ENCODE measurements around the gene FBXO44.
"Not testable (repeated sequence)": the region's sequence is repeated elsewhere in the genome, so short reads cannot be mapped to it uniquely, and the experiment has no call there.

FBXO44 gene, protein sequence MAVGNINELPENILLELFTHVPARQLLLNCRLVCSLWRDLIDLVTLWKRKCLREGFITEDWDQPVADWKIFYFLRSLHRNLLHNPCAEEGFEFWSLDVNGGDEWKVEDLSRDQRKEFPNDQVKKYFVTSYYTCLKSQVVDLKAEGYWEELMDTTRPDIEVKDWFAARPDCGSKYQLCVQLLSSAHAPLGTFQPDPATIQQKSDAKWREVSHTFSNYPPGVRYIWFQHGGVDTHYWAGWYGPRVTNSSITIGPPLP

DNA sequence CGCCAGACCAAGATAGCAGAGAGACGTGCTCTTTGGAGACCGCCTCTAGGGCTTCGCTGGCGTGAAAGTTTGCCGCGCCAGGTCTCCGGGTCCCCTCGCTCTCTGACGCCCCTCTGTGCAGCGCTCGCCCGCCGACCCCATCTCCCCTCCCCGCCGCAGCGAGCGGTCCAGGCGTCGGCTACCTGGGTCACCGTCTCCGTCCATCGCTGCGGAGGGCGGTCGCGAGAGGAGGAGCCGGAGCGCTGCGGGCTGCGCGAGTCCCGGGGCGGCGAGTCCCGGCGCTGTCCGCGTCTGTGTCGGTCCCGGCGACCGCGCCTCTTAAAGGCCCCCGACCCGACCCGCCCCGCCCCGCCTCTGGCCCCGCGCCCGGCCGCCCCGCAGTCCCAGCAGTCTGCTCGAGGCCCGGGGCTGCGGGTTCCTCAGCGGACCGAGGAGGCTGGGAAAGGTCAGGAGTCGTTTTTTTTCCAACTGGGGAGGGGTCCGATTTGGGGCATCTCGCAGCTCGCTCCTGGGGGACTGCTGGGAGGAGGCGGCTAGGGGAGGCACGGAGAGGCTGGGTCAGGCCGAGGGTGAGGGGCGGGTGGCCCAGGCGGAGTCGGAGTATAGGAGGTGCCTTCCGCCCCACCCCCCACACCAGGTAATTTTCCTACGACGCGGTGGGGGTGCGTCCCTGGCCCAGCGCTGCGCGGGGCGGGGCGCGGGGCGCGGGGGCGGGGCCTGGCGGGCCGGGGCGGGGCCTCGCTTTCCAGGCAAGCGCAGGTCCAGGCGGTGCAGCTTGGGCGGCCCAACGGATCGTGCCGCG is at the start of gene FBXO44, which contains the start of gene FBXO2:
Gene FBXO44 (plus strand): TSS at position 741 of the 802 bp plus-strand sequence. CDS start 959 bp downstream, outside the sequence.
Gene FBXO2 (minus strand): TSS at position 293 of the 802 bp plus-strand sequence. CDS start 89 bp downstream, at position 204.
- peak; percentile 57 for DNase-seq

DNA sequence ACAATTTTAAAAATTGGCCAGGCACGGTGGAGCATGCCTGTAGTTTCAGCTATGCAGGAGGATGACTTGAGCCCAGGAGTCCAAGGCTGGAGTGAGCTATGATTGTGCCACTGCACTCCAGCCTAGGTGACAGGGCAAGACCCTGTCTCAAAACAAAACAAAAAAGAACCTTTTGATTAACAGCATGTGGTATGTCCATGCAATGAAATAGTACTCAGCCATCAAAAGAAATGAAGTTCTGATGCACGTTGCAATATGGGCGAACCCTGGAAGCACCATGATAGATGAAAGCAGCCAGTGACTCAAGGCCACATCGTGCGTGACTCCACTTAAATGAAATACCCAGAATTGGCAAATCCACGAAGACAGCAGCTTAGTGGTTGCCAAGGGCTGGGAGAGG is 47.9 kb upstream of the FBXO44 start:
- DNase-seq: no peak

DNA sequence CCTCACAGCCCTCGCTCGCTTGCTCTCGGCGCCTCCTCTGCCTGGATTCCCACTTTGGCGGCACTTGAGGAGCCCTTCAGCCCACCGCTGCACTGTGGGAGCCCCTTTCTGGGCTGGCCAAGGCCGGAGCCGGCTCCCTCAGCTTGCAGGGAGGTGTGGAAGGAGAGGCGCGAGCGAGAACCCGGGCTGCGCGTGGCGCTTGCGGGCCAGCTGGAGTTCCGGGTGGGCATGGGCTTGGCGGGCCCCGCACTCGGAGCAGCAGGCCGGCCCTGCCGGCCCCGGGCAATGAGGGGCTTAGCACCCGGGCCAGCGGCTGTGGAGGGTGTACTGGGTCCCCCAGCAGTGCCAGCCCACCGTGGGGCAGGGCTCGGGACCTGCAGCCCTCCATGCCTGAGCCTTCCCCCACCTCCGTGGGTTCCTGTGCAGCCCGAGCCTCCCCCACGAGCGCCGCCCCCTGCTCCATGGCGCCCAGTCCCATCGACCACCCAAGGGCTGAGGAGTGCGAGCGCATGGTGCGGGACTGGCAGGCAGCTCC is 46.0 kb upstream of the FBXO44 start:
- not testable (repeated sequence) for DNase-seq

DNA sequence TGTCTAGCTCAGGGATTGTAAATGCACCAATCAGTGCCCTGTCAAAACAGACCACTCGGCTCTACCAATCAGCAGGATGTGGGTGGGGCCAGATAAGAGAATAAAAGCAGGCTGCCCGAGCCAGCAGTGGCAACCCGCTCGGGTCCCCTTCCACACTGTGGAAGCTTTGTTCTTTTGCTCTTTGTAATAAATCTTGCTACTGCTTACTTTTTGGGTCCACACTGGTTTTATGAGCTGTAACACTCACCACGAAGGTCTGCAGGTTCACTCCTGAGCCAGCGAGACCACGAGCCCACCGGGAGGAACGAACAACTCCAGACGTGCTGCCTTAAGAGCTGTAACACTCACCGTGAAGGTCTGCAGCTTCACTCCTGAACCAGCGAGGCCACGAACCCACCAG is 45.3 kb upstream of the FBXO44 start:
- not testable (repeated sequence) for DNase-seq

DNA sequence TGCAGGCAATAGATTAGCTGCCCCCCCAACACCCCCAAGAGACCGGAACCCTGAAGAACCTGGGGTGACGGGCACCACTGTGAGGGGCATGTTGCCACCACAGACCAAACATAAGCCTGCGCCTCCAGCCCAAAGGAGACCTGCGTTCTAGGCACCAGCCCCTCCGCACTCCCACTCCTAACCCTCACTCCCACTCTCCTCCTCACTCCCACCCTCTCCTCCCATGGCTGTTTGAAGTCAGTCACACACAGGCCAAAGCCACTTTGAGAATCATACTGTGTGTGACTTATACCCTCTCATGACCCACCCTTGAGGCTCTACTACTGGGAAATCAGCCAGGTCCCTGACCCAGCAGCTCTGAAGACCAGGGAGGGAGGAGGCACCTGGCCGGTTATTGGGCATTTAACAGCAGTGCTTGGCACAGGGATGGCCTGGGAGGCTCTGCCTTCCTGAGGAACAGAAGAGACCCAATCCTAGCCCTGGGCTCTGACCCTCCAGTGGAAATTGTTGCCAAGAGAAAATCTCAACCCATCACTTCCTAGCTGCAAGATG is 44.0 kb upstream of the FBXO44 start:
- no peak for DNase-seq

DNA sequence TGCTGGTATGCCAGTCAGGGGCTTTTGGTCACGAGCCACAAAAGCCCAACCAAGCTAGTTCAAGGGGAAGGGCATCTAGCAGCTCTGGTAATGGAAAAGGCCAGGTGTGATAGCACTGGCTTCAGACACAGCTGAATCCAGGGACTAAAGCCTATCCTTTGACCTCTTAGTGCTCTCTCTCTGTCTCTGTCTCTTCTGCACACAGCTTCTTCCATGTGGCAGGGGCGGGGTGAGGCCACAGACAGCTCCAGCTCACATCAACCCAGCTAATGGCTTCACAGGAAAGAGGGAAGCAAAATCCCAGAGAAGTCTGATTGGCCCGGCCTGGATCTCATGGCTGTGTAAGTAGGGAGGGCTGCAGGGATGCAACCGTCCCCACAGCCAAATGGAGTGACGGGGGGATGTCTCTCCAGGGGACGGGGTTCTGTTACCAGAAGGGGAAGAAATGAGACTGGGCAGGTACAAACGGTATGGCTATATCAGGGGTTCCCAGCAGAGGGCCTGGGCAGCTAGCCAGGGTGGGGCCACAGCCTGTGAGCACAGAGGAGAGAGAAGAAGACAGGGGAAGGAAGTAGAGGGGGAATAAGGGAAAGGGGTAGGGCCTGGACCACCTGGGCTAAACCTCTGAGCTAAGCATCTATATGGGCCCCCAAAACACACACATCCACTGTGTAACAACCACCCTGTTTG is 42.9 kb upstream of the FBXO44 start:
- no peak for DNase-seq

DNA sequence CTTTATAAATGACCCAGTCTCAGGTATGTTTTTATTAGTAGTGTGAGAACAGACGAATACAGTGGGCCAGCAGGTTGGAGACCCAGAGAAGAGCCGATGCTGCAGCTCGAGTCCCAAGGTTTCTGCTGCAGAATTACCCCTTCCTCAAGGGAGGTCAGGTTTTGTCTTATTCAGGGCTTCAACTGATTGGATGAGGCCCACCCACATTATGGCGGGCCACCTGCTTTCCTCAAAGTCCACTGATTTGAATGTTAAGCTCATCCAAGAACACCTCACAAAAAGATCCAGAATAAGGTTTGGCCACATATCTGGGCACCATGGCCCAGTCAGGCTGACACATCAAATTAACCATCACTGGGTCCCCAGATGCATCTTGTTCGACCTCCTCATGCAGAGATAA is 41.3 kb upstream of the FBXO44 start:
- DNase-seq: no peak

DNA sequence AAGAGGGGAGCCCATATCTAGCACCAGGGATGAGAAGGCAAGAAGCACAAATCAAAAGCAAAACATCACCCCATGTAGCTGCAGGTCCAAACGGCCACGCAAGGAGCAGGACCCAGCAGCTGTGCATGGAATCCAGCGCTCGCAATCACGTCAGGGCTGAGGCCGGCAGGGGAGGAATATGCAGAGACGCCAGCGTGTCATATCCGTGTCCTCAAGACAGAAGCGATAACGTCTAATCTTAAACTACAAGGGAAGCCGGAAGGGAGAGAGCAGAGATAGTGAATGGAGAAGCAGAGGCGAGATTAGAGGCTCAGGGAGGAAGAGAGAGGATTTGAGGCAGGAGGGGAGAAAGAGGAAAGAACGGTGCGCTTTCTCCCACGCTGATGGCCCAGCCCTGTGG is 39.6 kb upstream of the FBXO44 start:
- DNase-seq: no peak

DNA sequence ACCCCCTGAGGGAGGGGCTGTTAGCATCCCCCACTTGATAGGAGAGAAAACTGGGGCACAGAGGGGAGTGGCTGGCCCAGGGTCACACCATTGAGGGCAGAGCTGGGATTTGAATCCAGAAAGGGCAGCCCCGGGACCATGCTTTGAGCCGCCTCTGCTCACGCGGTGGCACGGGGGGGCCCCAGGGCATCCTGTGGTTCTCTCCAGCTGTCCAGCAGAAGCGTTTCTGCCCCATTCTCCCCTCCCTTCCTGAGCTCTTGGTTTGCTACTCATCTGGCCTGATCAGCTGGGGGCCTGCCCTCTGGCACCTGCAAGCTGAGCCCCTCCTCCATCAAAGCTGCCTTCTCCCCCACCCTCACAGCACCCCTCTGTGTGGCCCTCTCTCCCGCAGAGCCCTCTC is 37.9 kb upstream of the FBXO44 start:
- no peak for DNase-seq

DNA sequence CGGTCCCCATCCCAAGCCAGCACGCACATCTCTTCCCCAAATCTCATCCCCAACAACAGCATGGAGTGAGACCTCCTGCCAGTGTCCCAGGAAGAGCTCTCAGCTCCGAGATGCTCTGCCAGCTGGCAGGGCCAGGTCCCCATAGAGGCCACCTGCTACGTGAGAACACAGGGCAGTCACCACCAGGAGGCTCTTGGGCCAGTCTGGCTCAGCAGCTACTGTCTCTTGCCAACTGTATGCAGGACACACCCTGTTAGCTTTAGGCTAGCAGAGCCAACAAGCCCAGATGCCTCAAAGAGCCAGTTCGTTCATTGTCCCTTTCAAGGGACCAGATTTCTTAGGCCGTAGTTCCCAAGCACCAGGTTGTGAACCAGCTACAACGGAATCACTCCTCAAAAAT is 37.4 kb upstream of the FBXO44 start:
- no peak for DNase-seq

DNA sequence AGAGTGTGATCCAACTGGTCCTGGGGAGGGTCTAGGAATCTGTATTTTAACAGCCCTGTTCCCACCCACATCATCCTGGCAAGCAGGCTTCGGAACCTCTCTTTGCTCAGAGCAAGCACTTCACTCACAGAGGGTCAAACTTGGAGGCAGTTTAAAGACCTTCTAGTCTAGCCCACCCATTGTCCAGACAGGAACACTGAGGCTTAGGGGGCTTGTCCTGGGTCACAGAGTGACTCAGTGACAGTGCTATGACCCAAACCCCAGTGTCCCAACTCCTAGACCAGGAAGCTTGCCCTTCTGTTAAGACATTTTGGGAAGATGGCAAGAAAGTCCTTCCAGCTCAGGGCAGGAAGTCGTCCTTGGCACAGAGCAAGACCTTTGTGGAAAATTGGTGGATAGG is 36.9 kb upstream of the FBXO44 start:
- no peak for DNase-seq

DNA sequence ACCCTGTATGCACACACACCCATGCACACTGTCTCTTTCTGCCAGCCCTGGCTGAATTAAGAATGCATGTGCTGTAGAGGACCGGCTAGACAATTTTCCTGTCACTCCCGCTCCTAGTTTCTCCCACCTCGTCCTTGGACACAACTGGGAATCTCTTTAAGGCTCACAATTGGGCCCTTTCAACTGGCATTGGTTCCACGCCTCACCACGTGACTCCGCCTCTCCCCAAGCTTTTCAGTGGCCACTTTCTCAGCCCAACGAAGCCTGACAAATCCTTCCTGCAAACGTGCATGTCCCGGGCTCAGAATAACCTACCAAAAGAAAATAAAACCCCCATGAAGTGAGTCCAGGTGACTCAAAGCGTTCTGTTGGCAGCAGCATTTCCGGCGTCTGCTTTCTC is 34.3 kb upstream of the FBXO44 start:
- DNase-seq: no peak

DNA sequence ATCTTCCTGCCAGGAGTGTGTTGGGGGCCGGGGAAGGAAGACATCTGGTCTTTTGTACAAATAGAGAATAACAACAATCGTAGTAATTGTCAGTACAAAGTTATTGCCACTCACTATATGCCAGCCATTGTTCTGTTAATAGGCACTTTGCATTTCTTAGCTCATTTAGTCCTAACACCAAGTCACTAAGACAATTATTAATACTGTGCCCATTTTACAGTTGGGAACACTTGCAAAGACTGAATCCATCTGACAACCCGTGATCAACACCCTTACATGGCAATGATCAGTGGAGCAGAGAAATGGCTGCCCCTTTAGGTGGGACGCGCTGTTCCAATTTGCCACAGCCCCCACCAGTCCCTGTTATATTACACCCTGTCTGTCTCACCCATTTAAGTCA is 33.8 kb upstream of the FBXO44 start:
- DNase-seq: no peak

DNA sequence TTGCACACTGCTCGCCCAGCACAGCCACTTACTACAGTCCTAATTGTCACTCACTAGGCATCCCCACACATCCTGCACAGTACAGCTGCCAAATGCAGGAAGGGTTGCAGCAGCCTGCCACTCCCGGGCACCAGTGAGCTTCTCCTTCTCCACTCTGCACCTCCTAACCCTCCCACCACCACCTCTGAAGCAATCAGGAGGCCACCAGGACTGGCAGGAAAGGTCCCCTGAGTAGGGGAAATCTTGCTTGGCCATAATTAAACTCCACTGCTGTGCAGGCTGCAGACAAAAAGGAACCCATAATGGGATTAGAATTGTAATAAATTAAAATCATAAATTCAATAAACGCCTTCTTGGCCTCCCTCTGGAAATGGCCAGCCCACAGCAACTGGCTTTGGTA is 32.3 kb upstream of the FBXO44 start:
- no peak for DNase-seq

DNA sequence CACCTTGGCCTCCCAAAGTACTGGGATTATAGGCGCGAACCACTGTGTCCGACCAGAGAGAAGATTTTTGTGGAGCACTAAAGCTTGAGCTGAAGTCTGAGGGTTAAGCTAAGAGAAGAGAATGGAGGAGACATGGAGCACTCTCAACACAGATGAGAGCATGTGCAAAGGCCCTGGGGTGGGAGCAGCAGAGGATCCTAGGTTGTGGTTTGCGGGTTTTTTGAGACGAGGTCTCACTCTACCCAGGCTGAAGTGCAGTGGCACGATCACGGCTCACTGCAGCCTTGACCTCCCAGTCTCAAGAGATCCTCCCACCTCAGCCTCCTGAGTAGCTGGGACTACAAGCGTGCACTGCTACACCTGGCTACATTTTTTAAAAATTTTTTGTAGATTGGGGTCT is 31.0 kb upstream of the FBXO44 start:
- DNase-seq: no peak

DNA sequence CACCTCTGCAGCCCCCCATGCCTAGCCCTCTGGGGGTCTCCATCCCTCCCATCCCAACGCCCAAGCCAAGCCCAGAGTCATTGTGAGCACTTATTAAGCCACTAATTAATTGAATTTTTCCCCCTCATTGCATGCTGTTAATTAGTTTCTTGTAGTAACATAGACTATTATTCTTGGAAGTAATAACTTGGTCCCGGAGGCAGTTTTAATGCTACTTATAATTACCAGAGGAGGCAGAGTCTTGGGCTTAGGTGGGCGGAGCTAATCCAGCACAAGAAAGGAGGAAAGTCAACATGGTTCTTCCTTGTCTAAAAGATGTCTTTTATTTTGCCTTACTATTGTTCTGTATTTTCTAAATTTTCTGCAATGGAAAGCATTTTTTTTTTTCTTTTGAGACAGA is 28.1 kb upstream of the FBXO44 start:
- no peak for DNase-seq

DNA sequence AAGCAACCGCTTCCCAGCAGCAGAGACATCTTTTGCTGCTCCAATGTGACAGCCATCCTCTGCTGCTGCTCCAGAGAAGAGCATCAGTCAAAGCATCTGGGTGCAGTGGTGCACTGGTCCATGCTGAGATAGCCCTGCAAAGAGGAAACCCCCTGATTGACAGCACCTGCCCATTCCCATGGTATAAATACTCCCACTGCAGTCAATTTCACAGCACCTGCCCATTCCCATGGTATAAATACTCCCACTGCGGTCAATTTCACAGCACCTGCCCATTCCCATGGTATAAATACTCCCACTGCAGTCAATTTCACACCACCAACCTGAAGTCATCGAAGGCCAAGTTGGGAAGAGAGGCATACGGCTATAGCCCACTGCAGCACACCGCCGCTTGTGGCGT is 25.9 kb upstream of the FBXO44 start:
- no peak for DNase-seq

DNA sequence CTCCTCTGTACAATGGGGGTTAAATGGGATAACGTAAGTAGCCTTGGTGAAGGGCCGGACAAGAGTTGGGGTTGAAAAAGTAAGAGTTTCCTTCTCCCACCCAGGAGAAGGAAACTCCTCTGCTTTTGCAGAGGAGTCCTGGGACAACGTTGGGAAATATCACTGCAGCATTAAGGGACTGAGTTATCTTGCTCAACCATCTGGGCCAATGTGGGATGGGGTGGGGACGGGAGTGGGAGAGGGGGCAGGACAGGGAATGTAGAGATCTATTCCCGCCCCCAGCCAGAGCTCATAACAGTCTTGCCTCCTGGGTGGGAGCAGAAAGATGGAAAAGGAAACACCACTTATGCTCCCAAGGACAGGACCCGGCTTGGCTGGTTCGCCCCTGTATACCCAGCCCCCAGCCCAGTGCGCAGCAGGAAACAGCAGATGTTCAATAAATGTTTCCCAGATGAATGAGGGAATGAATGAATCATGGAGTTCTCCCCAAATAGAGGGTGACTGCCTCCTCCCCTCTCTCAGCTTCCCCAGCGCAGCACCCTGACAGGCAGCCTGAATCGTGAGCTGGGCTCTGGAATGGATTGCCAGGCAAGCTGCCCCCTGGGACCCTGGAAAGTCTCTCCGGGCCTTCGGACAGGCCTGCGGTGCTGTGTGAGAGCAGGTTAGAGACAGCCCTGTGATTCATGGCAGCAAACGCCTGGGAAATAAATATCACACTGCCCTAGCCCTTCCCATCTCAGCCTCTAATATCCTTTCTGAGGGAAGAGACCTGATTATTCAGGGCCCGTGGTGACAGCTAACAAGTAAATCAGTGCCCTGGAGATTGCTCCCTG is 25.3 kb upstream of the FBXO44 start:
- DNase-seq: no peak

DNA sequence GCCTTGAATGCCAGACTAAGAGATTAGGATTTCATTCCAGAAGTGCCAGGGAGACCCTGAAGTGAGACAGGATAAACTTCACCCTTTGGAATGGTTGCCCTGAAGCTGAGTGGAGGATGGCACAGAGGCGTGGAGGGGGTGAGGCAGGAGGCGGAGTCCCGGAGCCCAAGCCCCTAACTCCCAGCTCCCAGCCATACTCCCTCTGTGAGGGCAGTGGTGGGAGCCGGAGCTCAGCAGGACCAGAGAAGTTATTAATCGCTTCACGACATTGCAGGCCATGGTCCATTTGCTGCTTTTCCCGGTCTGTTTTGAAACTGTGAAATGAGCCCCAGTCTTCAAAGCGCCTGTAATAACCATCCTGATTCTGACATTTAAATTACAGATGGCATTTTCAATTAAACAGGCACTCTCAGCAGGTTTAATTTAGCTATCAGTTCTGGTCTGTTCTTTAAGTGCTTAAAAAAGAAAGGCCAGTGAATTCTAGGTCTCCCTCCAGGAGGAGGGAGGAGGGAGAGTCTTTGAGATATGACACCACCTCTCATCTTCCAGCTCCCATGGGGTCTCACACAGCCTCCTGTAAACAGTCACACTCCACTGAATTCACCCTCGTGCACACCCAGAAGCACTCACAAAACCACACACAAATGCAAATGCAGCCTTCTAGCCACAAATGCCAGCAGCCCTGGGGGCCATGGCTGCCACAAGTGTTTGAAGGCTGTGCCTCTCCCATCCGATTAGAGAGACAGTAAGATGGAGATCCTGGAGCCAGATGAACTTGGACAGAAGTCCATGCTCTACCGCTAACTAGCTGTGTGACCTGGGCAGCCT is 20.1 kb upstream of the FBXO44 start:
- DNase-seq: no peak

DNA sequence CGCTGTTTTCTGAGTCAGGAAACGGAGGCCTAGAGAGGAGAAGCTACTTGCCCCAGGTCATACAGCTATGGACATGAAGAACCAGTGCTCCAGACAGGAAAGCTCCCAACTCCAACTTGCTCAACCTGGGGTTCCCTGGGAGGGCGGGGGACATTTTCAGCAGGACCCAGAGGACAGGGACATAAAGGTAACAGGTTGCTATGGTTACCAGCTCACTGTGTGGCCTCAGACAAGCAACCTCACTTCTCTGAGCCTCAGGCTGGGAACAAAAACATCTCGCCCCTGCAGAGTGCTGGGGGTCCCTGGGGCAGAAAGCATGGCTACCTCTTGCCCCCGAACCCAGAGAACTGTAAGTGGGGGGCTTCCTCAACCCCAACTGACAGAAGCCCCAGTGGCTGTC is 16.6 kb upstream of the FBXO44 start:
- no peak for DNase-seq

DNA sequence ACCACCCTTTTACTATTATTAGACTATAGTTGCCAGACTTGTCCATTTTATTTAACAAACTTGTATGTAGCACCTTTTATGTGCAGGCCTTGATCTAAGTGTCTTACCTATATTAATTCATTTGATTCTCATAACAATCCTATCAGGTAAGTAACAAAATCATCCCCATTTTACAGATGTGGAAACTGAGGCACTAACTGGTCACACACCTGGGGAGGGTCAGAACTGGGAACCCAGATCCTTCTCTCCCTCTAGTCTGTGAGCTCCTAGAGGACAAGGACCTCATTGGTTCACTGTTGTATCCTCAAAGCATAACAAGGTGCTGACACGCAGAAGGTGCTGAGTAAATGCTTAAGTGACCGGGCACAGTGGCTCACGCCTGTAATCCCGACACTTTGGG is 15.3 kb upstream of the FBXO44 start:
- no peak for DNase-seq

Measured in CD4-positive, alpha-beta T cell treated with Interferon gamma for 1 hour (primary cell).